ENCODE results near the gene PIP4K2A. TPM values are rescaled to one million over a fixed set of nuclear protein-coding genes. Genes with fewer than 3 reads are reported as not detected.

Gene PIP4K2A
- total RNA-seq, 3 donors from 2014 or later: 15.1 to 36.6 (median 33.1) TPM

DNA sequence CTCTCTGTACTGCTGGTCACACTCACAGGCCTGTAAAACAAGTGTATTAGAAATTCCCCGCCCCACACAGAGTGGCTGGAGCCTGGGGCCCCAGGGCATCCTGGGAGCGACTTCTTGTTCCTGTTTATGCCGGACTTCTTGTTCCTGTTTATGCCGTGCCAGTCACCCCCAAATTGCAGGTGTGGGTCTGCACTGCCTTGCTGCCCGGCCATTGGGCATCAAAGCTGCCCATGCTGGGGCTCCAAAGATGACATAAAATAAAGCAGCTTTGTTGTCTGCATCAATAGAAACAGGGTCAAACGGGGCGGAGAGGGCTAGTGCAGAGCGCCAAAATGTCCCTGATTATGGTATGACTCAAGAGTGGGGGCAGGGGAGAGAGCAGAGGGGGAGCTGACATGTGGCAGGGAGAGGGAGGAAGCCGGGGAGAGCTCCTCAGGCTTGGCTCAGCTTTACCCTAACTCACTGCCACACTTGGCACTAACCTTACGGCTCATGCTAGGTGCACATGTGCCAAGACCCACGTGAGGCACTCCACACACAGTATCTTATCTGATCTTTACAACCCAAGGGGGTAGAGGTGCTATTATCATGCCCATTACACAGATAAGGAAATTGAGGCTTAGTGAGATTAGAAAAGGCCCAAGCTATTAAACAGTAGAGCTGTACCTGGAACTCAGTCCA lies 98.4 kb downstream of the PIP4K2A start:
- DNase-seq (ENCODE audit: low spot score in 2 of 2): no peak
- H3K36me3 ChIP-seq: no peaks in the 10 kb centered on the region
- H3K9me3 ChIP-seq: no peaks in the 10 kb centered on the region
- TF ChIP-seq, protein P1, sequence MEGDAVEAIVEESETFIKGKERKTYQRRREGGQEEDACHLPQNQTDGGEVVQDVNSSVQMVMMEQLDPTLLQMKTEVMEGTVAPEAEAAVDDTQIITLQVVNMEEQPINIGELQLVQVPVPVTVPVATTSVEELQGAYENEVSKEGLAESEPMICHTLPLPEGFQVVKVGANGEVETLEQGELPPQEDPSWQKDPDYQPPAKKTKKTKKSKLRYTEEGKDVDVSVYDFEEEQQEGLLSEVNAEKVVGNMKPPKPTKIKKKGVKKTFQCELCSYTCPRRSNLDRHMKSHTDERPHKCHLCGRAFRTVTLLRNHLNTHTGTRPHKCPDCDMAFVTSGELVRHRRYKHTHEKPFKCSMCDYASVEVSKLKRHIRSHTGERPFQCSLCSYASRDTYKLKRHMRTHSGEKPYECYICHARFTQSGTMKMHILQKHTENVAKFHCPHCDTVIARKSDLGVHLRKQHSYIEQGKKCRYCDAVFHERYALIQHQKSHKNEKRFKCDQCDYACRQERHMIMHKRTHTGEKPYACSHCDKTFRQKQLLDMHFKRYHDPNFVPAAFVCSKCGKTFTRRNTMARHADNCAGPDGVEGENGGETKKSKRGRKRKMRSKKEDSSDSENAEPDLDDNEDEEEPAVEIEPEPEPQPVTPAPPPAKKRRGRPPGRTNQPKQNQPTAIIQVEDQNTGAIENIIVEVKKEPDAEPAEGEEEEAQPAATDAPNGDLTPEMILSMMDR (IDR thresholded peaks at IDR 0.05): no peak
- TF ChIP-seq POLR2AphosphoS5 (IDR thresholded peaks at IDR 0.05): no peak
- no peak for TF ChIP-seq POLR2A (IDR thresholded peaks at IDR 0.05)
- peaks cover 0 to 8% of the 10 kb centered on the region in 2 donors for H3K4me1 ChIP-seq
- intact Hi-C loops (cut with DNase I; ENCODE audit: low total_unique reads): no loop called here
- H3K27me3 ChIP-seq: no peaks in the 10 kb centered on the region
- H3K27ac ChIP-seq: peak overlapping the region; percentile 54 to 65
- peak overlapping the region in 2 of 3 donors; percentile 29 to 36 for H3K4me3 ChIP-seq

DNA sequence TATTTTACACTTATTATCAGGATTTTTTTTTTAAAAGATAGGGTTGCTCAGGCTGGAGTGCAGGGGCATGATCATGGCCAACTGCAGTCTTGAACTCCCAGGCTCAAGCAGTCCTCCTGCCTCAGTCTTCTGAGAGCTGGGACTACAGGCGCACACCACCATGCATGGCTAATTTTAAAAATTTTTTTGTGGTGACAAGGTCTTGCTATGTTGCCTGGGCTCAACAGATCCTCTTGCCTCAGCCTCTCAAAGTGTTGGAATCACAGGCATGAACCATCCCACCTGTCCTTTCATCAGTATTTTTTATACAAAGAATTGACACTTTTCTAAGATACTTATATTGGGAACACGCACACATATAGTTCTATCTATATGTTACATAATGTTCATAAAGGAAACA lies 99.3 kb downstream of the PIP4K2A start:
- no peaks in the 10 kb centered on the region for H3K36me3 ChIP-seq
- intact Hi-C loops (cut with DNase I; ENCODE audit: low total_unique reads): no loop called here
- no peak overlapping the region for H3K27ac ChIP-seq
- H3K9me3 ChIP-seq: no peaks in the 10 kb centered on the region
- H3K4me1 ChIP-seq: peaks cover 0 to 4% of the 10 kb centered on the region in 2 donors
- no peak for DNase-seq (ENCODE audit: low spot score in 2 of 2)
- TF ChIP-seq, protein P1 (IDR thresholded peaks at IDR 0.05): no peak
- no peak for TF ChIP-seq POLR2A (IDR thresholded peaks at IDR 0.05)
- H3K27me3 ChIP-seq: no peaks in the 10 kb centered on the region
- H3K4me3 ChIP-seq: no peak overlapping the region

DNA sequence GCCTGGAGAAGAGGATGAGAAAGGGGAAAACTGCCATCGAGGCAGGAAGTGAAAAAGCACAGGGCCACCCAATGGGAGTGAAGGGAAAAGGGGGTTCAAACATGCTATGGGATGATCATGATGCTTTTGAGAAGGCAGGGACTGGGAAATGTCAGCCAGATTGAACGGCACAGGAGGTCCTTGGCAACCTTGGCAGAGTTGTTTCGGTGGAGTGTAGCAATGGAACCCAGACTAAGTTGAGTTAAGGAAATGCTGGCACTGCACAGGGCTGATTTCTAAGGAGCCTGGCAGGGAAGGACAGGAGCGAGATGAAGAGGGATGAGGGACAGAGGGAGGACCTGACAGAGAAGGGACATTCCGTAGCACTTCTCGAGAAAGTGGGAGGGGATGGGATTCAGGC lies 101.4 kb downstream of the PIP4K2A start:
- DNase-seq (ENCODE audit: low spot score in 2 of 2): no peak
- peaks cover 0 to 4% of the 10 kb centered on the region in 2 donors for H3K4me1 ChIP-seq
- no peak overlapping the region for H3K27ac ChIP-seq
- intact Hi-C loops (cut with DNase I; ENCODE audit: low total_unique reads): no loop called here
- TF ChIP-seq POLR2AphosphoS5 (IDR thresholded peaks at IDR 0.05): no peak
- TF ChIP-seq, protein P1 (IDR thresholded peaks at IDR 0.05): no peak
- no peak for TF ChIP-seq POLR2A (IDR thresholded peaks at IDR 0.05)
- H3K36me3 ChIP-seq: no peaks in the 10 kb centered on the region
- H3K9me3 ChIP-seq: no peaks in the 10 kb centered on the region
- no peaks in the 10 kb centered on the region for H3K27me3 ChIP-seq
- H3K4me3 ChIP-seq: no peak overlapping the region

DNA sequence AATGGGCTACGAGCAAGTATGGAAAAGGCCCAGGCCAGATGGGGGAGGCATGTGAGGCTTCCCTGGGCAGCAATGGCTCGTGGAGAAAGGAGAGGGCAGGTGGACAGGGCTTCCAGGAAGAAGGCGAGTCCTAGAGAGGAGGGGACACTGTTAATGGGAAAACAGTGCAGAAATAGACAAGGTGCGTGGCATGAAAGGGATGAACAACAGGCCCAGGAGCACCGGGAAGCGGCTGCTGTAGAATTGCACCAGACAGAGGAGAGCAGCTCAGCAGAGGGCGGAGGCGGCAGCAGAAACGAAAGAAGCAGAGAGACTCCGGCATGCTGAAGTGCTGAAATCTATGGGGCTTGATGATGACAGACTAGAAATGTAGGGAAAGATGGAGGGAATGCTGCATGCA lies 102.1 kb downstream of the PIP4K2A start:
- intact Hi-C loops (cut with DNase I; ENCODE audit: low total_unique reads): no loop called here
- no peaks in the 10 kb centered on the region for H3K36me3 ChIP-seq
- H3K27ac ChIP-seq: no peak overlapping the region
- DNase-seq (ENCODE audit: low spot score in 2 of 2): no peak
- TF ChIP-seq POLR2A (IDR thresholded peaks at IDR 0.05) (no peak), POLR2AphosphoS5 (IDR thresholded peaks at IDR 0.05) (no peak)
- TF ChIP-seq, protein P1 (IDR thresholded peaks at IDR 0.05): no peak
- H3K9me3 ChIP-seq: no peaks in the 10 kb centered on the region
- H3K27me3 ChIP-seq: no peaks in the 10 kb centered on the region
- H3K4me1 ChIP-seq: peaks cover 0 to 4% of the 10 kb centered on the region in 2 donors
- no peak overlapping the region for H3K4me3 ChIP-seq

DNA sequence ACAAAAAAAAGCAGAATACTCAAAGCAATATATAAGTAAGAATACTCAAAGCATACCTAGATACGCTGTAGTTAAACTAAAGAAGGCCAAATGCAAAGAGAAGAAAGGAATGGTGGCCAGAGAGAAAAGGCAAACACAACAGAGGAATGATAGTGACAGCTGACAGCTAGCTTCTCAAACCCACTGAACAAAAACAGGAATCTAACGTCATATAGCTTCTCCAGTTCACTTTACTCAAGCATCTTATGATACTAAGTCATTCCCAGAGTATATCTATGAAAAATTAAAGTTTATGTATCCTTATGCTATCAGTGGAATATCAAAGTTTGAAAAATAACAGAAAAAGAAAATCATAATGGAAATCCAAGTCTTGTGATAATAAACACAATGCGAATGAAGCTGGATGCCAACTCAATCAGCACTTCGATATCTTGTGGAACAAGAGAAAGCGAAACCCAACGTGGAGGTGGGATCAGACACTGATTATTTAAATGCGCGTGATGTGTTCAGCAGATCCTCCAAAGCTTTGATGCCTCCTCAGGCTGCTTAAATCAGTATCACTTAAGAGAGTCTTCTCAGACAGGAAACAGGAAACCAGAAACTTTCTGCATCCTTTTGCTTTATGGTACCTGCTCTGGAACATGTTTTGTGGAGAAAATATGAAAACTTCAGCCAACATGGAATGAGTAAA lies 102.8 kb downstream of the PIP4K2A start:
- H3K36me3 ChIP-seq: no peaks in the 10 kb centered on the region
- intact Hi-C loops (cut with DNase I; ENCODE audit: low total_unique reads): no loop called here
- DNase-seq (ENCODE audit: low spot score in 2 of 2): no peak
- no peak overlapping the region for H3K4me3 ChIP-seq
- H3K9me3 ChIP-seq: no peaks in the 10 kb centered on the region
- H3K4me1 ChIP-seq: peaks cover 0 to 4% of the 10 kb centered on the region in 2 donors
- no peak overlapping the region for H3K27ac ChIP-seq
- H3K27me3 ChIP-seq: no peaks in the 10 kb centered on the region
- TF ChIP-seq POLR2A (IDR thresholded peaks at IDR 0.05) (no peak), POLR2AphosphoS5 (IDR thresholded peaks at IDR 0.05) (no peak)
- TF ChIP-seq, protein P1 (IDR thresholded peaks at IDR 0.05): no peak

All from breast epithelium (tissue), 4 donors.